Ishikawa (cell line): ENCODE measurements around the gene PPFIBP1.

ENCODE experiments used
- CEBPB ChIP-seq: IDR thresholded peaks from 2 replicates; pipeline ENCODE4 v1.6.1; 2012
- CREB1 ChIP-seq: IDR thresholded peaks from 2 replicates; pipeline ENCODE4 v1.6.1; 2012; ENCODE audit warnings: low read depth
- EGR1 ChIP-seq: IDR thresholded peaks from 2 replicates; pipeline ENCODE4 v1.6.1; 2012
- EP300 ChIP-seq: IDR thresholded peaks from 2 replicates; pipeline ENCODE4 v1.6.1; 2012; ENCODE audit warnings: borderline replicate concordance
- FOXM1 ChIP-seq: IDR thresholded peaks from 2 replicates; pipeline ENCODE4 v1.6.1; 2012; ENCODE audit warnings: low read depth, borderline replicate concordance
- NFIC ChIP-seq: IDR thresholded peaks from 2 replicates; pipeline ENCODE4 v1.6.1; 2012
- RAD21 ChIP-seq: IDR thresholded peaks from 2 replicates; pipeline ENCODE4 v1.6.1; 2012; ENCODE audit warnings: low read depth
- TAF1 ChIP-seq: IDR thresholded peaks from 2 replicates; pipeline ENCODE4 v1.6.1; 2012; ENCODE audit warnings: low read depth, mild to moderate bottlenecking
- TCF12 ChIP-seq: IDR thresholded peaks from 2 replicates; pipeline ENCODE4 v1.6.1; 2012; ENCODE audit warnings: low read depth
- TEAD4 ChIP-seq: IDR thresholded peaks from 2 replicates; pipeline ENCODE4 v1.6.1; 2012
- YY1 ChIP-seq: IDR thresholded peaks from 2 replicates; pipeline ENCODE4 v1.6.1; 2012; ENCODE audit warnings: low read depth
- ZBTB7A ChIP-seq: IDR thresholded peaks from 2 replicates; pipeline ENCODE4 v1.6.1; 2012; ENCODE audit warnings: low read depth
- TF ChIP-seq, protein P1 (sequence below): IDR thresholded peaks from 2 replicates; pipeline ENCODE4 v1.6.1; 2012; ENCODE audit warnings: low read depth, mild to moderate bottlenecking
- TF ChIP-seq, protein P2 (sequence below): IDR thresholded peaks from 2 replicates; pipeline ENCODE4 v1.6.1; 2012
- TF ChIP-seq, protein P3 (sequence below): IDR thresholded peaks from 2 replicates; pipeline ENCODE4 v1.6.1; 2012

Gene PPFIBP1

DNA sequence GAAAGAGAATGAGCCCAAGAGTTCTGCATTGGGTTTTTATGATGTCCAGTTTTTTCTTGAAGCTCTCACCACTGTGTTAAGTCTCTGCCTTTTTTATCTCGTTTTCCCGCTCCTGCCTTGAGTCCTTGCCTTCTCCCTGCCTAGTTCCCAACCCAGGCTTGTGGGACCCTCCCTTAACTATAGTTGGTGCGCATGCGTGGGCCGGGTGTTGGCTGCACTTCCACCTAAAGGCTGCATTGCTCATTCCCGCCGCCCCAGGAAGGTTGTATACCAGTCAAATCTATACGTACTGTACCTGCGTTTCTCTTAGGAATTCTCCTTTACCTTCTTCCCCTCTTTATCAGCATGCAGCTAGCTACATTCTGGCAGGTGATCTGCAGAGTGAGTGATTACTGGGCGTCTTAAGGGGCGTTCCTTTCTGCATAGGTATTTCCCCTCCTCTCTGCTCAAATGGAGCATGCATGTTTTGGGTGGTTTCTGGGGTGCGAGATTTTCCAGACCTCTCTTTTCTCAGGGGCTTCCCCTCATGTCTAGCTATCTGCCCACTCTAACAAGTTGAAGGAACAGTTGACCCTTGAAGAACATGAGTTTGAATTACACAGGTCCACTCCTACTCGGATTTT lies 165.7 kb downstream of the PPFIBP1 start:
- TF ChIP-seq CREB1 (no peak), EP300 (no peak), CEBPB (no peak), EGR1 (no peak), TEAD4 (no peak), TCF12 (no peak), NFIC (no peak), ZBTB7A (no peak), YY1 (no peak)
- TF ChIP-seq, protein P1, sequence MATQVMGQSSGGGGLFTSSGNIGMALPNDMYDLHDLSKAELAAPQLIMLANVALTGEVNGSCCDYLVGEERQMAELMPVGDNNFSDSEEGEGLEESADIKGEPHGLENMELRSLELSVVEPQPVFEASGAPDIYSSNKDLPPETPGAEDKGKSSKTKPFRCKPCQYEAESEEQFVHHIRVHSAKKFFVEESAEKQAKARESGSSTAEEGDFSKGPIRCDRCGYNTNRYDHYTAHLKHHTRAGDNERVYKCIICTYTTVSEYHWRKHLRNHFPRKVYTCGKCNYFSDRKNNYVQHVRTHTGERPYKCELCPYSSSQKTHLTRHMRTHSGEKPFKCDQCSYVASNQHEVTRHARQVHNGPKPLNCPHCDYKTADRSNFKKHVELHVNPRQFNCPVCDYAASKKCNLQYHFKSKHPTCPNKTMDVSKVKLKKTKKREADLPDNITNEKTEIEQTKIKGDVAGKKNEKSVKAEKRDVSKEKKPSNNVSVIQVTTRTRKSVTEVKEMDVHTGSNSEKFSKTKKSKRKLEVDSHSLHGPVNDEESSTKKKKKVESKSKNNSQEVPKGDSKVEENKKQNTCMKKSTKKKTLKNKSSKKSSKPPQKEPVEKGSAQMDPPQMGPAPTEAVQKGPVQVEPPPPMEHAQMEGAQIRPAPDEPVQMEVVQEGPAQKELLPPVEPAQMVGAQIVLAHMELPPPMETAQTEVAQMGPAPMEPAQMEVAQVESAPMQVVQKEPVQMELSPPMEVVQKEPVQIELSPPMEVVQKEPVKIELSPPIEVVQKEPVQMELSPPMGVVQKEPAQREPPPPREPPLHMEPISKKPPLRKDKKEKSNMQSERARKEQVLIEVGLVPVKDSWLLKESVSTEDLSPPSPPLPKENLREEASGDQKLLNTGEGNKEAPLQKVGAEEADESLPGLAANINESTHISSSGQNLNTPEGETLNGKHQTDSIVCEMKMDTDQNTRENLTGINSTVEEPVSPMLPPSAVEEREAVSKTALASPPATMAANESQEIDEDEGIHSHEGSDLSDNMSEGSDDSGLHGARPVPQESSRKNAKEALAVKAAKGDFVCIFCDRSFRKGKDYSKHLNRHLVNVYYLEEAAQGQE = no peak
- TF ChIP-seq, protein P2, sequence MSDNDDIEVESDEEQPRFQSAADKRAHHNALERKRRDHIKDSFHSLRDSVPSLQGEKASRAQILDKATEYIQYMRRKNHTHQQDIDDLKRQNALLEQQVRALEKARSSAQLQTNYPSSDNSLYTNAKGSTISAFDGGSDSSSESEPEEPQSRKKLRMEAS = no peak

DNA sequence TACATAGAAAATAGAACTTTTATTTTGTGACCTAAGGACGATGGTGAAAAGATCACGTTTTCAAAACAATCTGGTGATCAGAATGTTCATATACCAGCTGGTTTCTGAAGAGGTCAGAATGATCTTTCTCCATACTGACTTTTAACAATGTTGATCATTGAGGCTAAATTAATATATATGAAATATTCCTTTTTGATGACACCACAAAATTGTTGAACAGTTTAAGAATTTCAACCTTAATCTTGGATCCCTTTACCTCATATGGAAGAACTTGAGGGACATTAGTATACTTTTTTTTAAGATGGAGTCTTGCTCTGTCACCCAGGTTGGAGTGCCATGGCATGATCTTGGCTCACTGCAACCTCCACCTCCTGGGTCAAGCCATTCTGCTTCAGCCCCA lies 169.4 kb downstream of the PPFIBP1 start:
- TF ChIP-seq, protein P1 = no peak
- TF ChIP-seq NFIC (no peak), FOXM1 (no peak), EP300 (no peak), TEAD4 (no peak), EGR1 (no peak)
- TF ChIP-seq, protein P3, sequence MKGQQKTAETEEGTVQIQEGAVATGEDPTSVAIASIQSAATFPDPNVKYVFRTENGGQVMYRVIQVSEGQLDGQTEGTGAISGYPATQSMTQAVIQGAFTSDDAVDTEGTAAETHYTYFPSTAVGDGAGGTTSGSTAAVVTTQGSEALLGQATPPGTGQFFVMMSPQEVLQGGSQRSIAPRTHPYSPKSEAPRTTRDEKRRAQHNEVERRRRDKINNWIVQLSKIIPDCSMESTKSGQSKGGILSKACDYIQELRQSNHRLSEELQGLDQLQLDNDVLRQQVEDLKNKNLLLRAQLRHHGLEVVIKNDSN = no peak
- TF ChIP-seq, protein P2 = no peak

DNA sequence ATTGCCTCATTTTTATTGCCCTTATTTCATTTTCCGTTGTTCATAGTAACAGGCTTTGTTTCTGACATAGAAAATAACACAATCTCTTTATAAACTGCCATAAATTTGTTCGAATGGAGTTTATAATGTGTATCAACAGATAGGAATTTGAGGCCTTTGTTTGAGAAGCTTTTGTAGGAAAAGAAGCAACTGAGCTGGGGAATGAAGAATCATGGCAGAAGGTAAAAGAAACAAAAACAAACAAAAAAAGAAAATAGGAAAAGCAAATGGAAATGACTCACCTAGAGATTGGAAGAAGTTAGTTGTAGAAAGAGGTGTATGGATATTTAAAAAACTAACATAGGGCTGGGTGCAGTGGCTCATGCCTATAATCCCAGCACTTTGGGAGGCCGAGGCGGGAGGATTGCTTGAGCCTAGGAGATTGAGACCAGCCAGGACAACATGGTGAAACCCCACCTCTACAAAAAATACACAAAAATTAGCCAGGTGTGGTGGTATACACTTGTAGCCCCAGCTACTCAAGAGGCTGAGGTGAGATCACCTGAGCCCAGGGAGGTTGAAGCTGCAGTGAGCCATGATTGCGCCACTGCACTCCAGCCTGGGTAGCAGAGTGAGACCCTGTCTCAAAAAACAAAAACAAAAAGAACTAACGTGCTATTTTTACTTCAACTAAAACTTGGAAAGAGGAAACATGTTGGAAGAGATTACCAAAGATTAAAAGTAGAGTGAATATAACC lies 171.7 kb downstream of the PPFIBP1 start:
- TF ChIP-seq TAF1 = no peak
- no peak for TF ChIP-seq FOXM1
- TF ChIP-seq CREB1 = no peak
- TF ChIP-seq EP300 = no peak
- no peak for TF ChIP-seq TEAD4
- TF ChIP-seq, protein P2 = no peak
- TF ChIP-seq NFIC = no peak
- TF ChIP-seq RAD21 = no peak
- TF ChIP-seq, protein P1 = no peak
- no peak for TF ChIP-seq TCF12

DNA sequence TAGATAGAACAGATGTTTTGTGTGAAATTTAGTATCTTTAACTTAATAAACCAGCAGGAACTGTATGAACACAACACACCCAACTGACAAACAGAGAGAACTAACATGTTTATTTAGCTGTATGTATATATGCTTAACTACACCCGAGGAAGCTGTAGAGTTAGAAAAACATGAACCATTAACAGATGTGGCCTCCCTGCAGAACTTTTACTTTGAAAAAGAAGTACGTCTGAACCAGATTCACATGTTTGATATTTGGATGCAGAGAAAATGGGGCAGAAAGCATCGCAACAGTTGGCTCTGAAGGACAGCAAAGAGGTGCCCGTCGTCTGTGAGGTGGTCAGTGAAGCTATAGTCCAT lies 172.3 kb downstream of the PPFIBP1 start, which contains the start of gene REP15:
REP15 (plus strand) TSS at position 155 of the 360 bp plus-strand sequence; CDS start at position 271, 116 bp downstream.
- TF ChIP-seq, protein P3 = no peak
- TF ChIP-seq CREB1 = no peak
- no peak for TF ChIP-seq ZBTB7A
- TF ChIP-seq NFIC = no peak
- no peak for TF ChIP-seq YY1
- TF ChIP-seq, protein P1 = no peak
- TF ChIP-seq TCF12 = no peak
- TF ChIP-seq TEAD4 = no peak
- TF ChIP-seq, protein P2 = no peak
- TF ChIP-seq CEBPB = no peak
- TF ChIP-seq EP300 = no peak
- no peak for TF ChIP-seq RAD21
- TF ChIP-seq EGR1 = no peak
- no peak for TF ChIP-seq FOXM1
